HG03378 (cell line): ENCODE results near the gene NPDC1.
"Not testable (repeated sequence)": the region's sequence is repeated elsewhere in the genome, so short reads cannot be mapped to it uniquely, and the experiment has no call there.

ENCODE experiments used
- ATAC-seq: cut with Tn5 transposase; IDR thresholded peaks from one replicate; pipeline ENCODE4 v1.9.1; 2021; ENCODE audit warnings: mild to moderate bottlenecking, moderate library complexity; ENCODE audit not compliant: unreplicated experiment

The NPDC1 gene

GRCh38 chr9:137014776-137015539 lies 31.0 kb downstream of the NPDC1 start:
- no peak for ATAC-seq

GRCh38 chr9:137014166-137014565 lies 31.8 kb downstream of the NPDC1 start:
- ATAC-seq, result no peak

GRCh38 chr9:137013571-137013940 lies 32.4 kb downstream of the NPDC1 start:
- no peak for ATAC-seq

GRCh38 chr9:137012694-137013570 lies 33.0 kb downstream of the NPDC1 start:
- ATAC-seq, result no peak

GRCh38 chr9:137011907-137012675 lies 33.9 kb downstream of the NPDC1 start:
- no peak for ATAC-seq

- no peak for ATAC-seq
Observed at GRCh38 chr9:137011156-137011555, 34.8 kb downstream of the NPDC1 start.

GRCh38 chr9:137009938-137010732 lies 35.8 kb downstream of the NPDC1 start:
- ATAC-seq, result no peak

- ATAC-seq, result no peak
Observed at GRCh38 chr9:137009217-137009616, 36.8 kb downstream of the NPDC1 start.

GRCh38 chr9:137008312-137008711 lies 37.7 kb downstream of the NPDC1 start:
- ATAC-seq, result no peak

GRCh38 chr9:137007816-137008270 lies 38.1 kb downstream of the NPDC1 start:
- no peak for ATAC-seq

GRCh38 chr9:137007108-137007815 lies 38.7 kb downstream of the NPDC1 start:
- no peak for ATAC-seq

- ATAC-seq, result no peak
Observed at GRCh38 chr9:137006116-137007003, 39.6 kb downstream of the NPDC1 start.

- ATAC-seq, result not testable (repeated sequence)
Observed at GRCh38 chr9:137004285-137004684, 41.7 kb downstream of the NPDC1 start.

GRCh38 chr9:137002646-137003041 lies 43.3 kb downstream of the NPDC1 start:
- ATAC-seq, result no peak

GRCh38 chr9:137001857-137002645 lies 43.9 kb downstream of the NPDC1 start:
- ATAC-seq, result no peak

- peak; percentile 78 for ATAC-seq
Observed at GRCh38 chr9:137000177-137000930, 45.6 kb downstream of the NPDC1 start.

- ATAC-seq, result no peak
Observed at GRCh38 chr9:136997830-136998234, 48.1 kb downstream of the NPDC1 start.
